ENCODE results near the gene KIF16B. TPM values are rescaled to one million over a fixed set of nuclear protein-coding genes. Genes with fewer than 3 reads are reported as not detected.

Gene KIF16B
- total and polyA plus RNA-seq, 2 donors (not counting 3 experiments of a cell fraction or from before 2014, with no cell fraction given), result 2.9 to 8.8 TPM

DNA sequence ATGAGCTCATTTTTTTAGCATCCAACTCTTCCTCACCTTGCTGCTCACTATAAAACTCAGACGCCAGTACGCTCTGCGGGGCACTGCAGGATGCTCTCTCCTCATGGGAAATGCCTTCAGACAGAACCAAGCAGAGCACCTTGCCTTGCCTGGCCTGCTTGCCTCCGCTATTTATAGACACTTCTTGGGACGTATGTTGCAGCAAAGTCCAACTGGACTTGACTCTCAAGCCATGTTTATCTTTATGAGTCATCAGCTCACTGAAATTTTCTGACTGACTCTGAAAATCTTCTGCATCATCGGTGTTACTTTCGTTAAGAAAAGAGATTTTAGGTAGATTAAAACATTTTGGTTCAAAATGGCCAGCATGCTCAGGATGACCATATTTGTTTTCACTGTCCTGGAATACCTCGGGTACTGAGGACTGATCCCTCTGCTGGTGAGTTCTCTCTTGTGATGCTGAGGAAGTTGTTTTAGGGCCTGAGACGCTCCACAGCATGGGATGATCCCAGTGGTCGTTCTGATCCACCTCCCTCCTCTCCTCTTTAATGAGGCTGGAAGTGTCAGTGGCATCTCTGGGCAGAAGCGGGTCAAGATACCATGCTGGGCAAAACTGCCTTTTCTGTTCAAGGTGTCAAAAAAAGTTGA lies 204.5 kb downstream of the KIF16B start:
- H2AFZ ChIP-seq (ENCODE audit: low read depth, low read length), result no peak overlapping the region
- H3K9me3 ChIP-seq (replicated peaks; ENCODE audit: control insufficient read depth, insufficient read depth, low read length), result no peaks in the 10 kb centered on the region
- DNase-seq (ENCODE audit: low read depth, low spot score) (no peak), FAIRE-seq (no peak)
- dilution Hi-C loops (cut with MboI; ENCODE audit: extremely low pct_ligation_motif_present, low sequenced_read_pairs) (no loop called here), intact Hi-C loops (cut with micrococcal nuclease) (no loop called here)
- peak; percentile 21 for TF ChIP-seq JUN (IDR thresholded peaks at IDR 0.05; ENCODE audit: borderline replicate concordance, insufficient read depth, insufficient read length, low read depth)
- TF ChIP-seq FOS (IDR thresholded peaks at IDR 0.05; ENCODE audit: borderline replicate concordance, insufficient read depth, low read length), result no peak
- no peak for TF ChIP-seq POLR2AphosphoS5 (IDR thresholded peaks at IDR 0.05; ENCODE audit: insufficient read depth, low read depth, low read length)
- no peak for TF ChIP-seq MYC (IDR thresholded peaks at IDR 0.05; ENCODE audit: low read depth, low read length)
- no peaks in the 10 kb centered on the region for H3K4me1 ChIP-seq (ENCODE audit: control insufficient read depth, extremely low read depth, insufficient read depth, low read length)
- no peak overlapping the region for H3K4me2 ChIP-seq (ENCODE audit: insufficient read depth, low read length)
- H3K27ac ChIP-seq (ENCODE audit: insufficient read depth, low read depth, low read length), result no peak overlapping the region
- no peaks in the 10 kb centered on the region for H4K20me1 ChIP-seq (replicated peaks; ENCODE audit: control insufficient read depth, extremely low read depth, insufficient read depth, low read length)
- POLR2A ChIA-PET, result no interaction called here
- no peak overlapping the region for H3K9ac ChIP-seq (replicated peaks; ENCODE audit: extremely low read depth, insufficient read depth, low read length)
- no peaks in the 10 kb centered on the region for H3K79me2 ChIP-seq (ENCODE audit: control insufficient read depth, insufficient read depth, low read length)
- no peaks in the 10 kb centered on the region for H3K27me3 ChIP-seq (ENCODE audit: control insufficient read depth in 2 of 2, insufficient read depth in 2 of 2, low read length in 2 of 2)
- peaks cover 0 to 5% of the 10 kb centered on the region in 2 experiments for H3K36me3 ChIP-seq (ENCODE audit: control insufficient read depth in 2 of 2, extremely low read depth in 1 of 2, insufficient read depth in 2 of 2, low read length in 2 of 2)
- no TSS peak for BruUV-seq (replicated peaks)
- H3K4me3 ChIP-seq (replicated peaks in 1 of 3; ENCODE audit: insufficient read depth in 1 of 3, low read depth in 1 of 3, low read length in 3 of 3), result no peak overlapping the region
- H3K9me1 ChIP-seq (replicated peaks; ENCODE audit: control insufficient read depth, extremely low read depth, insufficient read depth, low read length), result no peaks in the 10 kb centered on the region
- CTCF ChIA-PET, result no interaction called here

DNA sequence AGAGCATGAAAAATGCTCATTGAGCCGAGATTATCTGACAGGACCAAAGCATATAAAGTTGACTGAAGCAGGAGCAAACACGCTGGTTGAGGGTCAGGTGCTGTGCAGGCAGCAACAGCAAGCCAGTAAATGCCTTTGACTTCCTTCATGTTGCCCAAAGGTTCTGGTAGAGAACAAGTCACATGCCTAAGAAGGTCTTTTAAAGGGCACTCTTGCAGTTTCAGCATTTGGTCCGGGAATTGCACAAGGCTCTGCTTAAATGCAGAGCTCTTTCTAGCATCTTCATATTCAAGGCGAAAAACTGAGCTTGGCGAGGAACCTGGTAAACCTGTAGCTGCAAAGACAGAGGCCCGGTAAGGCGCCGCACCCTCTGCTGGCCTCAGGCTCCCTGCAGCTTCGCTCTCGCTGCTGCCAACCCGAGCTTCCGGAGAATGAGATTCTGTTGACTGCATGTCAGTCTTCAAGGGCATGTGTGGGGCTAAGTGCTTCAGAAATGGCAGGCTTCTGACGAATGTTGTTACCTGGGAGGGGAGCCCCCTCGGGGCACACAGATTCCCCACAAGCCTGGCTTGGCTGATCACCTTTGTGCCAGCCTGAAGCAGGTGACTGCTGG lies 205.2 kb downstream of the KIF16B start:
- no peak for FAIRE-seq
- H3K9me3 ChIP-seq (replicated peaks; ENCODE audit: control insufficient read depth, insufficient read depth, low read length), result no peaks in the 10 kb centered on the region
- no peaks in the 10 kb centered on the region for H3K4me1 ChIP-seq (ENCODE audit: control insufficient read depth, extremely low read depth, insufficient read depth, low read length)
- H4K20me1 ChIP-seq (replicated peaks; ENCODE audit: control insufficient read depth, extremely low read depth, insufficient read depth, low read length), result no peaks in the 10 kb centered on the region
- H3K36me3 ChIP-seq (ENCODE audit: control insufficient read depth in 2 of 2, extremely low read depth in 1 of 2, insufficient read depth in 2 of 2, low read length in 2 of 2), result peaks cover 0 to 5% of the 10 kb centered on the region in 2 experiments
- ChIA-PET POLR2A (no interaction called here), CTCF (no interaction called here)
- no peak overlapping the region for H3K4me2 ChIP-seq (ENCODE audit: insufficient read depth, low read length)
- intact Hi-C loops (cut with micrococcal nuclease), result no loop called here
- DNase-seq (ENCODE audit: low read depth, low spot score), result no peak
- no peak overlapping the region for H3K27ac ChIP-seq (ENCODE audit: insufficient read depth, low read depth, low read length)
- H3K79me2 ChIP-seq (ENCODE audit: control insufficient read depth, insufficient read depth, low read length), result no peaks in the 10 kb centered on the region
- no peaks in the 10 kb centered on the region for H3K9me1 ChIP-seq (replicated peaks; ENCODE audit: control insufficient read depth, extremely low read depth, insufficient read depth, low read length)
- TF ChIP-seq JUN (IDR thresholded peaks at IDR 0.05; ENCODE audit: borderline replicate concordance, insufficient read depth, insufficient read length, low read depth), result no peak
- TF ChIP-seq, protein P1, sequence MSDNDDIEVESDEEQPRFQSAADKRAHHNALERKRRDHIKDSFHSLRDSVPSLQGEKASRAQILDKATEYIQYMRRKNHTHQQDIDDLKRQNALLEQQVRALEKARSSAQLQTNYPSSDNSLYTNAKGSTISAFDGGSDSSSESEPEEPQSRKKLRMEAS (IDR thresholded peaks at IDR 0.05; ENCODE audit: insufficient read depth, insufficient read length), result no peak
- no peak for TF ChIP-seq FOS (IDR thresholded peaks at IDR 0.05; ENCODE audit: borderline replicate concordance, insufficient read depth, low read length)
- no peak for TF ChIP-seq POLR2A (IDR thresholded peaks at IDR 0.05; ENCODE audit: low read depth, low read length)
- TF ChIP-seq POLR2AphosphoS5 (IDR thresholded peaks at IDR 0.05; ENCODE audit: insufficient read depth, low read depth, low read length), result no peak
- TF ChIP-seq GATA2 (IDR thresholded peaks at IDR 0.05; ENCODE audit: insufficient read depth, insufficient read length, low read depth, low read length), result no peak
- TF ChIP-seq, protein P2, sequence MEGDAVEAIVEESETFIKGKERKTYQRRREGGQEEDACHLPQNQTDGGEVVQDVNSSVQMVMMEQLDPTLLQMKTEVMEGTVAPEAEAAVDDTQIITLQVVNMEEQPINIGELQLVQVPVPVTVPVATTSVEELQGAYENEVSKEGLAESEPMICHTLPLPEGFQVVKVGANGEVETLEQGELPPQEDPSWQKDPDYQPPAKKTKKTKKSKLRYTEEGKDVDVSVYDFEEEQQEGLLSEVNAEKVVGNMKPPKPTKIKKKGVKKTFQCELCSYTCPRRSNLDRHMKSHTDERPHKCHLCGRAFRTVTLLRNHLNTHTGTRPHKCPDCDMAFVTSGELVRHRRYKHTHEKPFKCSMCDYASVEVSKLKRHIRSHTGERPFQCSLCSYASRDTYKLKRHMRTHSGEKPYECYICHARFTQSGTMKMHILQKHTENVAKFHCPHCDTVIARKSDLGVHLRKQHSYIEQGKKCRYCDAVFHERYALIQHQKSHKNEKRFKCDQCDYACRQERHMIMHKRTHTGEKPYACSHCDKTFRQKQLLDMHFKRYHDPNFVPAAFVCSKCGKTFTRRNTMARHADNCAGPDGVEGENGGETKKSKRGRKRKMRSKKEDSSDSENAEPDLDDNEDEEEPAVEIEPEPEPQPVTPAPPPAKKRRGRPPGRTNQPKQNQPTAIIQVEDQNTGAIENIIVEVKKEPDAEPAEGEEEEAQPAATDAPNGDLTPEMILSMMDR (IDR thresholded peaks at IDR 0.05; ENCODE audit: extremely low read depth in 1 of 2, insufficient read depth in 1 of 2, low read depth in 1 of 2, low read length in 2 of 2), result no peak
- no peak for TF ChIP-seq MYC (IDR thresholded peaks at IDR 0.05; ENCODE audit: low read depth, low read length)
- no TSS peak for BruUV-seq (replicated peaks)
- H3K4me3 ChIP-seq (replicated peaks in 1 of 3; ENCODE audit: insufficient read depth in 1 of 3, low read depth in 1 of 3, low read length in 3 of 3), result no peak overlapping the region
- H2AFZ ChIP-seq (ENCODE audit: low read depth, low read length), result no peak overlapping the region
- H3K27me3 ChIP-seq (ENCODE audit: control insufficient read depth in 2 of 2, insufficient read depth in 2 of 2, low read length in 2 of 2), result no peaks in the 10 kb centered on the region
- dilution Hi-C loops (cut with MboI; ENCODE audit: extremely low pct_ligation_motif_present, low sequenced_read_pairs), result no loop called here
- no peak overlapping the region for H3K9ac ChIP-seq (replicated peaks; ENCODE audit: extremely low read depth, insufficient read depth, low read length)
